GM12872 (cell line): ENCODE results near the gene FOCAD.

Experiments
- TF ChIP-seq, protein P1 (sequence below): IDR thresholded peaks from 3 replicates; pipeline ENCODE4 v1.5.1; 2011; ENCODE audit warnings: low read depth, mild to moderate bottlenecking, low read length, moderate library complexity; ENCODE audit not compliant: insufficient read depth

The FOCAD gene

DNA sequence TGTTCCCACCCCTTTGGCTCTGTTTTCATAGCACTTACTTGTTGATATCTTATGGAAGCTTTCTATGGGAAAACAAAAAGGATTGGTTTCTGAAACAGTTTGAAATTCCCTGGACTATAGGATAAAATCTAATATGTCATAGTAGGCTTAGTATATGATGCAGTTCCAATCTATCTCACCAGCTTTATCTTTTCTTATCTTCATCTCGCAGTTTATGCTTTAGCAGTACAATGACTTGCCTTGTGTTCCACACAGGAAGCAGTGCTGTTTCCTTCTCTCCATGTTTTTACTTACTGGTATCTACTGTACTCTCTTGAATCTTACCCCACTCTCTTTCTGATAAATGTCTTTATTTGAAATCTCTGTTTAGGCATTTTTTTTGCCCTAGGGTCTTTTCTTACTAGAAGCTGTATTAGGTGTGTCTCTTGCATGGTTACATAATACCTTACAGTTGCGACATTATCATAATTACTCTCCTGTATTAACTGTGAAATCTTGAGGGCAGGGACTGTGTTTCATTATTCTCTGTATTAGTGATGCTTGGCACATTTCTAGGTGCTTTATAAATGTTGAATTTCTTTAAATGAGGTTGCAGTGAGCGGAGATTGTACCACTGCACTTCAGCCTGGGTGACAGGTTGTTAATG lies 76.3 kb downstream of the FOCAD start:
- TF ChIP-seq, protein P1, sequence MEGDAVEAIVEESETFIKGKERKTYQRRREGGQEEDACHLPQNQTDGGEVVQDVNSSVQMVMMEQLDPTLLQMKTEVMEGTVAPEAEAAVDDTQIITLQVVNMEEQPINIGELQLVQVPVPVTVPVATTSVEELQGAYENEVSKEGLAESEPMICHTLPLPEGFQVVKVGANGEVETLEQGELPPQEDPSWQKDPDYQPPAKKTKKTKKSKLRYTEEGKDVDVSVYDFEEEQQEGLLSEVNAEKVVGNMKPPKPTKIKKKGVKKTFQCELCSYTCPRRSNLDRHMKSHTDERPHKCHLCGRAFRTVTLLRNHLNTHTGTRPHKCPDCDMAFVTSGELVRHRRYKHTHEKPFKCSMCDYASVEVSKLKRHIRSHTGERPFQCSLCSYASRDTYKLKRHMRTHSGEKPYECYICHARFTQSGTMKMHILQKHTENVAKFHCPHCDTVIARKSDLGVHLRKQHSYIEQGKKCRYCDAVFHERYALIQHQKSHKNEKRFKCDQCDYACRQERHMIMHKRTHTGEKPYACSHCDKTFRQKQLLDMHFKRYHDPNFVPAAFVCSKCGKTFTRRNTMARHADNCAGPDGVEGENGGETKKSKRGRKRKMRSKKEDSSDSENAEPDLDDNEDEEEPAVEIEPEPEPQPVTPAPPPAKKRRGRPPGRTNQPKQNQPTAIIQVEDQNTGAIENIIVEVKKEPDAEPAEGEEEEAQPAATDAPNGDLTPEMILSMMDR, result no peak

DNA sequence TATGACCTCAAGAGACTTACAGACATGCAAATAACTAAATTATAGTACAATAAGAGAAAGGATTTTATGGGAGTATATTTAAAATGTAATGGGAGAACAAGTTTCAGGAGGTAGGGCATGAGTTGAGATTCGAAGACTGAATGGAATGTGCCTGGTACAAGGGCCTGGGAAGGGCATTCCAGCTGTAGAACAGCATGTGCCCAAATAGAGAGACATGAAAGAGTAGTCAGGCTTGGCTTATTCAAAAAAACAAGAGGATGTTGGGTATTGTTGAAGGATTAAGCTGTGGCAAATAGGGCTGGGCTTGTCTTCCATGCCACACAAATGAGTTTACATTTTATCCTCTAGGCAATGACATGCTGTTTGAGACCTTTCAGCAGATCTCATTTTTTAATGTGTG lies 86.9 kb downstream of the FOCAD start:
- TF ChIP-seq, protein P1, result no peak

DNA sequence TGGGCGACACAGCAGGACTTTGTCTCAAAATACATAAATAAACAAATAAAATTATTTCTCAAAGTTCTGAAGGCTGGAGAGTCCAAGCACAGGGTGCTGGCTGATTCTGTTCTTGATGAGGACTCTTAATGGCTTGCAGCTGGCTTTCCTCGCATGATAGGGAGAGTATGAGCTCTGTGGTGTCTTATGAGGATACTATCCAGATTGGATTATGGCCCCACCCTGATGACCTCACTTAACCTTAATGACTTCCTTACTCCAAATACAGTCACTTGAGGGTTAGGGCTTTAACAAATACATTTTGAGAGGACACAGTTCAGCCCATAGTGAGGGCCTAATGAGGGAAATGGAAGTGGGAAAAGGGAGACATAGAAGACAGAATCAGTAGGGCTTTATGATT lies 87.7 kb downstream of the FOCAD start:
- TF ChIP-seq, protein P1, result no peak

DNA sequence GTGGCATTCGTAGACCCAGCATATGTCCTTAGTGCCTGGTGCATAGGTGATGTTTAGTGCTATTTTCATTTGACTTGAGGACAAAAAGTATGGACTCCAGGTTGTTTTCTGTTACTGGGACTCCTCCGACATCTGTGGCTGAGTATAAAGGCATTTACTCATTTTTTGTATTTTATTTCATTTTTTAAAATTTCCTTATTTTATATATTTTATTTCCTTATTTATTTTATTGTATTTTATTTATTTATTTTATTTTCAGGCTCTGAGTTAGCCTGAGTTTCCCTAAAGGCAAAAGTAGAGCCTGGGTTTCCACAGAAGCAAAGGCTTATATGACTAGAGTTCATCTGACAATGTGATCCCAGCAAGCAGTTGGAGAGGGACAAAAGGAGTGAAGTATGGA lies 91.6 kb downstream of the FOCAD start:
- TF ChIP-seq, protein P1, result no peak

DNA sequence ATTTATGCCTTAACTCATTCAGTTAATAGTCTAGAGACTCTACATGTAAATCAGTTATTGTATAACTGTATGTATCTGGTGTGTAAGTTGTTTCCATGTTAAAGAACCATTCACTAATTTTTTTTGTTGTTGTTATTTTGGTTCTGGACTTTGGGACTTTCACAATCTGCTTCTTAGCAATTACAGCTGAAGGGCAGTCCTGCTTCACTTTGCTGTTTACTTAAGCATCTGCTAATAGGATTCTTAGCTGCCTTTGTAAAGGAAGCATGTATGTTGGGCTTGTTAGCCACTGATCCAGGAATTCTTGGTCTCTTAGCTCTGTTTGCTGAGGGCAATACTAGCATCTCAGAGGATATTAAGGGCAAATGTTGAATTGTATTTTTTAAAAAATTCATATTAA lies 97.0 kb downstream of the FOCAD start:
- TF ChIP-seq, protein P1, result no peak

DNA sequence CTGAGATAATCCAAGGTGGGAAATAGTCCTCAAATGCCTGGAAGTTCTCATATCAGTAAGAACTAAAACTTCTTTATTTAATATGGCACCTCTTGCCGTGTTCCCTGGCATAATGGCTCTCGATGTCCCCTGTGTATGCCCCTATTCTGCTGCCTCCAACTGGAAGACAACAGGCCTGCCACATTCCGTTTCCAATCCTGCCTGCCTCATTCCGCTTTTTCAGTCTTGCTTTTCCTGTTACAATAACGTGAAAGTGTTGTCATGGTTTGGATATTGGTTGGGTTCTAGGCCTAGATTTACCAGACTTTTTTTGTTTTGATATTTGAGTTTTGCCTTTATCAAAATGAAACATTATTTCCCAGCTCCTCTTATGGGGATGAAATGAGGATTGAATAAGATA lies 98.2 kb downstream of the FOCAD start:
- TF ChIP-seq, protein P1, result no peak

DNA sequence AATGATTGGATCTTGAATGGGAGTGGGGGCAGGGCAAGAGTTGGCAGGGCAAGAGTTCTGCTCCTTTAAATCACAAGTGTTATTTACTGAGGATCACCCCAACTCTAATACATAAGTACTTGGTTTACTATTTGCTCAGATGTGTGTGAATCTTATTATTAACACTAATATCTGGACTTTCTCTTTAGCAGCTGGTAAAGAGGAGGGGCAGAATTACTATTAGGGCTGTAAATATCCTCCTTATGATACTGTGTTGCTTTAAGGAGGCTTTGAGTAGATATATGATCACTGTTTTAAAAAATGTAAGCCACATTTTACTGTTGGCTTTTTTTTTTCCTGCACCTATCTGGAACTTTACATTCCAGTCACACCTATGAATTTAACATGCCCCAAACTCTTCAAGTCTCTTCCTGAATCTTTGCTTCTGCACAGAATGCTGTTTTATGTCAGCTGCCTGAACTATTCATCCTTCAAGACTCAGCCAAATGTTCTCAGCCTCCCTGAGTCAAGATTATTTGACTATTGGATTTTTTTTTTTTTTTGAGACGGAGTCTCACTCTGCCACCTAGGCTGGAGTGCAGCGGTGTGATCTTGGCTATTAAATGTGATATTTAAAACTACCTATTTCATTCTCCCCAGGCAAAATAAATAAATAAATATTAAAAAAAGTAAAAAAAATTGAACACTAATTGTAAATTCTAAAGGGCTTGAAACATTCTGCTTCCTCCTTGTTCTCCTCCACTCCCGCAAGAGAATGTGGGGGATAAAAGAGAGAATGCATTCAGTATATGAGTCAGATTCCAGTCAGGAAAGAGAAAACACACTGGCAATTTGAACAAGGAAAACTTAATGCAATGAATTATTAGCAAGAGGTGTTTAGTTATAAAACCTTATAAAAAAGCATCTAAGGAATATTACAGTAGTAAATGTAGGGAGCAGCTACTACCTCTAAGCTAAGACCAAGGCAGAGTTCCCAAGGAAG lies 99.3 kb downstream of the FOCAD start:
- TF ChIP-seq, protein P1, result no peak
